Mesothelial cell of epicardium (in vitro differentiated cells): ENCODE data around the gene ALG9. TPM values are rescaled to one million over a fixed set of nuclear protein-coding genes. Genes with fewer than 3 reads are reported as not detected.

ENCODE experiments used
- DNase-seq, 2 experiments: peaks; one replicate each; pipeline ENCODE4 v3.0.0; 2021; ENCODE audit warnings: low spot score in 2 of 2; ENCODE audit not compliant: unreplicated experiment in 2 of 2
- H3K27ac Mint-ChIP-seq: 2 replicates; pipeline ENCODE4 v1.8.0; 2021; ENCODE audit warnings: mixed read lengths
- H3K27me3 Mint-ChIP-seq: 2 replicates; pipeline ENCODE4 v1.8.0; 2021; ENCODE audit warnings: low read depth, mixed read lengths
- H3K36me3 Mint-ChIP-seq: 2 replicates; pipeline ENCODE4 v1.8.0; 2021; ENCODE audit warnings: mixed read lengths
- H3K4me1 Mint-ChIP-seq: 2 replicates; pipeline ENCODE4 v1.8.0; 2021; ENCODE audit warnings: mixed read lengths
- H3K4me3 Mint-ChIP-seq: 2 replicates; pipeline ENCODE4 v1.8.0; 2021; ENCODE audit warnings: mild to moderate bottlenecking, moderate library complexity, mixed read lengths
- H3K9me3 Mint-ChIP-seq: 2 replicates; pipeline ENCODE4 v1.8.0; 2021; ENCODE audit warnings: mixed read lengths
- CTCF ChIP-seq: fragments of 200-600 bp; sonication (generic); IDR thresholded peaks from one replicate; pipeline ENCODE4 v1.5.0; 2021; ENCODE audit warnings: antibody characterized with exemption; ENCODE audit not compliant: unreplicated experiment
- total RNA-seq: library from RNA; stranded (reverse); gene quantifications from 3 replicates; pipeline ENCODE4 v1.2.1, GENCODE V29; 2021

ALG9 gene
- total RNA-seq, result 48.5 to 51.9 TPM (median 50.6 TPM) in 3 replicates

DNA sequence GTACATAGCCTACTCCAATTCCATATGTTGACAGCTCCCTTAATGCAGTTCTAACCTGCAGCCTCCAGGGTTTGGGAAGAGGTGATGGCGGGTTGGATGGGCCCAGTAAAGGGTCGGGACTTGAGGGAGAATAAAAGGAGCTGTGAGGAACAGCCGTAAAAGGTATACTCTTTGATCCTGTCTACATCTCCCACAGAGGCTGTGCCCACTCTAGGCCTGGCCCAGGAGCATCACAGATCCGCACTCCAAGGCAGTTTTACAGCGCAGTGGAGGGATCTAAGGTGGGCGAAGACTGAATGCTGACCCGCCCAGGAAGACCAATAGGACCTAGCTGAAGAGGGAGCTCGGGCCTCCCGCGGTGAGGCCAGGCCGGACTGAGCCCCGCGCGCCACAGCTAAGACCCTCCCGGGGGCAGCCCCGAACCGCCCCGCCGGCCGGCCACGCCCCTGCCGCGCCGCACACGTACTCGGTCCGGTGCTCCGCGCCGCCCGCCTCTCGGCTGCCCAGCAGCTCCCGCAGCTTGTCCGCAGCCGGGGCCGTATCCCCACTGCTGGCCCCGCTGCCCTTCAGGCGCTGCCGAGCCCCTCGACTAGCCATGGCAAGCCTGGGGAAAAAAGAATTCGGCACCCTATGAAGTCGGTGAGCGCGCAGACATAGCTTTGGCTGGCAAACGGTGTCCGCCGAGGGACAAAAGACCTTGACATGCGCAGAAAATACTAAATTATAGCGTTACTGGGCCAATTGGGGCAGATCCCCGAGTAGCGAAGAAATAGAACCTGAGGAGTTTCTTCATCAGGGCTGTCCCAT, at the start of gene ALG9:
TSS of gene ALG9 (minus strand) at position 696 of the 807 bp plus-strand sequence. CDS start at position 597, 99 bp downstream.
- Mint-ChIP-seq H3K4me1 (peaks cover 11% of the 10 kb centered on the region), H3K27ac (peak within 1 kb of the TSS; percentile 84), H3K36me3 (peaks cover 25% of the 10 kb centered on the region), H3K4me3 (peak within 1 kb of the TSS; percentile 86), H3K27me3 (no peaks in the 10 kb centered on the region), H3K9me3 (no peaks in the 10 kb centered on the region)
- peak; percentile 57 to 85 for DNase-seq
- no peak for TF ChIP-seq CTCF

DNA sequence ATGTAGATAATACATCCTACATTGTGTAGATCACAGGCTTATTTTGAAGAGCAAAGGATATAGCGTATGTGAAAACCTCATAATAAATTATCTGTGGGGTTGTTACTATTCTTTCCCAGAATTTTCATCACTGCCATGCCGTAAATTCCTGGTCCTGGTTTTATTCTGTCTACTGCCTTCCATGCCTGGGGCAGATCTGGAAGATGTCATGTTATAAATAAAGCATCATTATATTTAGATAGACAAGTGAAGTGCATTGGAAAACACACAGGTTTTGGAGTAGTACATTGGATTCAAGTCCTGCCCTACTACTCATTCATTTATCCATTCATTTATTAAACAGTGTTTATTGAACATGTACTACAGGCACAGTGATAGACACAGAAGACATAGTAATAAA, 49.5 kb upstream of the ALG9 start:
- H3K27me3 Mint-ChIP-seq, result peaks cover 2% of the 10 kb centered on the region
- H3K4me1 Mint-ChIP-seq, result peaks cover 34% of the 10 kb centered on the region
- H3K36me3 Mint-ChIP-seq, result no peaks in the 10 kb centered on the region
- H3K9me3 Mint-ChIP-seq, result no peaks in the 10 kb centered on the region
- H3K4me3 Mint-ChIP-seq, result no peak overlapping the region
- no peak for DNase-seq
- TF ChIP-seq CTCF, result no peak
- no peak overlapping the region for H3K27ac Mint-ChIP-seq

DNA sequence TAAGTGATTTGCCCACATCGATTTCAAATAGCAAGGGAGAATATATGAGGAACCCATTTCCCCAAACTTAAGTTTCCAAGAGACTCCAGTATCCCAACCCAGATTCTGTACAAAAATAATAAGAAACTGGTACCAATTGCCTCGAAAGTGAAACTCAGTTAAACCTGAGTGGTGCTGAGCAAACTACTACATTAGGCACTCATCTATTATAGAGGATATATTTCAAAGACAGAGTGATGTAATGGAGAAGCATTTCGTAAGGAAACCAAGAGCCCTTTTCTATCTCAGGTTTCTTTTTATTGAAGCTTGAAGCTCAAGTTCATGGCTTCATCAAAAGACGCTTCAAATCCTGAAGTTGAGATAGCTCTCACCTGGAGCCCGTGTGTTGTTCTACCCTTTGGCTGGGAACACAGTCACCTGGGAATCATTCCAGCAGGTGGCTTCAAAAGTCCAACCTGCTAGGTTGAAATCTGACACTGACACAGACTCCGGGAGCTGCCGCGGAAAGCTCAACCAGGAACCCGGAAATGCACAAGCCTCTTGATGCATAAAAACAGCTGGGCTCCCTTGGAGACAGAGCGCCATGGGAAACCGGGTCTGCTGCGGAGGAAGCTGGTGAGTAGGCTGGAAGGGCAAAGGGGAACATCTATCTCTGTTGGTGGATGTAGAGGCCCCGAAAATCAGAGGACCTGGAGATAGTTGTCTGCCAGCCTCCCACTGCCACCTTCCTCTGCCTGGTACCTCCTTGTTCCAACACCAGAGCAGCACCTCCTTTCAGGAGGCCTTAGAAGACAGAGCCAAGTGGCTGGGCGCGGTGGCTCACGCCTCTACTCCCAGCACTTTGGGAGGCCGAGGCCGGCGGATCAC, 47.2 kb upstream of the ALG9 start, which contains the start of gene C11orf52:
TSS of gene C11orf52 (plus strand) at position 524 of the 867 bp plus-strand sequence. CDS start at position 584, 60 bp downstream.
- H3K9me3 Mint-ChIP-seq, result no peaks in the 10 kb centered on the region
- no peak for TF ChIP-seq CTCF
- peaks cover 23% of the 10 kb centered on the region for H3K4me1 Mint-ChIP-seq
- DNase-seq, result peak in 1 of 2 experiments; percentile 59
- no peaks in the 10 kb centered on the region for H3K36me3 Mint-ChIP-seq
- H3K4me3 Mint-ChIP-seq, result peak within 1 kb of the TSS; percentile 65
- H3K27me3 Mint-ChIP-seq, result peaks cover 4% of the 10 kb centered on the region
- peak within 1 kb of the TSS; percentile 96 for H3K27ac Mint-ChIP-seq

- no peak for DNase-seq
- Mint-ChIP-seq H3K27ac (peak overlapping the region; percentile 96), H3K4me1 (peaks cover 15% of the 10 kb centered on the region), H3K27me3 (peaks cover 4% of the 10 kb centered on the region), H3K4me3 (no peak overlapping the region), H3K36me3 (no peaks in the 10 kb centered on the region), H3K9me3 (no peaks in the 10 kb centered on the region)
- no peak for TF ChIP-seq CTCF
Observed at GRCh38 chr11:111917788-111918187, 46.4 kb upstream of the ALG9 start.

DNA sequence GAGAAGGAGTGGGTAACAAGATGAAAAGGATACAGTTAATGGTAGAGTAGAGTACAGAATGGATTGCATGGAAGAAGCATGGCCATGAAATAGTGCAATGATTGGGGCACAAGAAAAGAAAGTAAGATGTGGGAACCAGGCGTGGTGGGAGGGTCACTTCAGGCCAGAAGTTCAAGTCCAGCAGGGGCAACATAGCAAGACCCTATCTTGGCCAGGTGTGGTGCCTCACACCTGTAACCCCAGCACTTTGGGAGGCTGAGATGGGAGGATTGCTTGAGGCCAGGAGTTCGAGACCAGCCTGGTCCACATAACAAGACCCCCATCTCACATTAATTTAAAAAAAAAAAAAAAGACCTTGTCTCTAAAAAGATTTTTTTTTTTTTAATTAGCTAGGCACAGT, 45.9 kb upstream of the ALG9 start:
- no peak for DNase-seq
- no peaks in the 10 kb centered on the region for H3K36me3 Mint-ChIP-seq
- no peak overlapping the region for H3K4me3 Mint-ChIP-seq
- peaks cover 4% of the 10 kb centered on the region for H3K27me3 Mint-ChIP-seq
- no peaks in the 10 kb centered on the region for H3K9me3 Mint-ChIP-seq
- peaks cover 14% of the 10 kb centered on the region for H3K4me1 Mint-ChIP-seq
- TF ChIP-seq CTCF, result no peak
- H3K27ac Mint-ChIP-seq, result no peak overlapping the region
